HFF-Myc (cell line): ENCODE measurements around the gene HK1.

ENCODE experiments used
- DNase-seq: peaks from one replicate; pipeline ENCODE4 v3.0.0-alpha.2; 2011; ENCODE audit warnings: low read depth; ENCODE audit errors: extremely low read depth
- H3K4me3 ChIP-seq: replicated peaks from 2 replicates; pipeline ENCODE4 v1.5.1; 2011; ENCODE audit warnings: low read depth, mild to moderate bottlenecking, control low read depth, low read length
- TF ChIP-seq, protein P1 (sequence below): IDR thresholded peaks from 2 replicates; pipeline ENCODE4 v1.5.1; 2012; ENCODE audit warnings: mild to moderate bottlenecking, low read depth, low read length, control low read depth; ENCODE audit errors: missing control alignments

Gene HK1

DNA sequence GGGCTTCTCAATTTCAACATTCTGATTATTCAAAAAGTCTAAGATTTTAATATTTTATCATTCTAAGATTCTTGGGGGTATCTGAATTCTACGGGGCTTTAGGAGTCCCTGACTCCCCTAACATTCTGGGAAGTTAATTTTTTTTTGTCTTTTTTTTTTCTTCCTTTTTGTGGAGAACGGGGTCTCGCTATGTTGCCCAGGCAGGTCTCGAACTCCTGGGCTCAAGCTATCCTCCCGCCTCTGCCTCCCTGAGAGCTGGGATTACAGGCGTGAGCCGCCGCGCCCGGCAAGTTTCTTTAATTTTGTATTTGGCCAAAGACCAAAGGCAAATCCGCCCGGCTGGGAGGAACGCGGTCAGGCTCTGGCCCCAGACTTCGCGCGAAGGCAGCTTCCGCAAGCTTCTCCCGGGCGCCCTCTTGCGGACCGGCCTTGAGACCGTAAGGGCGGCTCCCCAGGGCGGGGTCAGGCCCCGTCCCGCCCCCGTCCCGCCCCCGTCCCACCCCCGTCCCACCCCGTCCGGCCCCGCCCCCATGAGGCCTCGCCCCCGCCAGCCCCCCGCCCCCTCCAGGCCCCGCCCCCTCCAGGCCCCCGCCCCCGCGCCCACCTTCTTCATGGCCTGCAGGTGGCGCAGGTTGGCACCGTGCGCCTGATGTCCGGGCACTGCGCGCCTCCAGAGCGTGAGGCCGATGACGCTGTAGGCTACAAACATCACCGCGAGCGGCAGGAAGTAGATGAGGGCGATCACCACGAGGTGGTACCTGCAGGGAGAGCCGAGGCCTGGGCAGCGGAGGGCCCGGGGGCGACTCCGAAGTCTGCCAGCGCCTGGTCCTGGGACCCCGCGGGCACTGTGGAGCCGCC lies 130.3 kb downstream of the HK1 start:
- TF ChIP-seq, protein P1, sequence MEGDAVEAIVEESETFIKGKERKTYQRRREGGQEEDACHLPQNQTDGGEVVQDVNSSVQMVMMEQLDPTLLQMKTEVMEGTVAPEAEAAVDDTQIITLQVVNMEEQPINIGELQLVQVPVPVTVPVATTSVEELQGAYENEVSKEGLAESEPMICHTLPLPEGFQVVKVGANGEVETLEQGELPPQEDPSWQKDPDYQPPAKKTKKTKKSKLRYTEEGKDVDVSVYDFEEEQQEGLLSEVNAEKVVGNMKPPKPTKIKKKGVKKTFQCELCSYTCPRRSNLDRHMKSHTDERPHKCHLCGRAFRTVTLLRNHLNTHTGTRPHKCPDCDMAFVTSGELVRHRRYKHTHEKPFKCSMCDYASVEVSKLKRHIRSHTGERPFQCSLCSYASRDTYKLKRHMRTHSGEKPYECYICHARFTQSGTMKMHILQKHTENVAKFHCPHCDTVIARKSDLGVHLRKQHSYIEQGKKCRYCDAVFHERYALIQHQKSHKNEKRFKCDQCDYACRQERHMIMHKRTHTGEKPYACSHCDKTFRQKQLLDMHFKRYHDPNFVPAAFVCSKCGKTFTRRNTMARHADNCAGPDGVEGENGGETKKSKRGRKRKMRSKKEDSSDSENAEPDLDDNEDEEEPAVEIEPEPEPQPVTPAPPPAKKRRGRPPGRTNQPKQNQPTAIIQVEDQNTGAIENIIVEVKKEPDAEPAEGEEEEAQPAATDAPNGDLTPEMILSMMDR, result peak; percentile 57
- H3K4me3 ChIP-seq, result peak overlapping the region; percentile 21
- DNase-seq, result peak; percentile 81

DNA sequence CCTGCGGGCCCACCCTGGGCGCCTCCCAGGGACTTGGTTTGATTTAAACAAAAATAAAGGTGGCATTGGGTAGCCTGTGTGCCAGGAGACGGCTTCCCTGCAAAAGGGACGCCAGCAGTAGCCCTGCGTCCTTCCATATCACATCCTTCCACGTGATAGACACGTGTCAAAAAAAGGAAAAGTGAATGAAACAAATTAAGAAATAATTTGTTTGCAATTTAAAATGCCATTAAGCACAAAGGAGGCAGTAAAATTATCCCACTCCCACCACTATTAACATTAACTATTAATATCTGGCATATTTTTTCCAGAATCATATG lies 130.8 kb downstream of the HK1 start:
- DNase-seq, result no peak
- TF ChIP-seq, protein P1, result no peak
- peak overlapping the region; percentile 21 for H3K4me3 ChIP-seq

DNA sequence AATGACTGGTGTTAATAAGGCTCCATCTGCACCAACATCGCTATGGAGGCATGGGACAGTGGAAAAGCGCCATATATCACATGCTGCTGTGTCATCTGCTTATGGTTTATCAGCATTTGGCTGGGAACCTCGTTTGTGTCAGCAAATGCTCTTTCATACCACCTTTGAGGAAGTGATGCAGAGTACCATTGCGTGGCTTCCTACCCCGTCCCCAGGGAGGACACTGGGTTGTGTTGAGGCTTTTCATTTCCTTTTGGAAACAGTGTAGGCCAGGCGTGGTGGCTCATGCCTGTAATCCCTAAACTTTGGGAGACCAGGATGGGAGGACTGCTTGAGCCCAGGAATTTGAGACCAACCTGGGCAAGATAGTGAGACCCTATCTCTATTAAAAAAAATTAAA lies 131.7 kb downstream of the HK1 start:
- TF ChIP-seq, protein P1, result no peak
- DNase-seq, result no peak
- H3K4me3 ChIP-seq, result no peak overlapping the region

DNA sequence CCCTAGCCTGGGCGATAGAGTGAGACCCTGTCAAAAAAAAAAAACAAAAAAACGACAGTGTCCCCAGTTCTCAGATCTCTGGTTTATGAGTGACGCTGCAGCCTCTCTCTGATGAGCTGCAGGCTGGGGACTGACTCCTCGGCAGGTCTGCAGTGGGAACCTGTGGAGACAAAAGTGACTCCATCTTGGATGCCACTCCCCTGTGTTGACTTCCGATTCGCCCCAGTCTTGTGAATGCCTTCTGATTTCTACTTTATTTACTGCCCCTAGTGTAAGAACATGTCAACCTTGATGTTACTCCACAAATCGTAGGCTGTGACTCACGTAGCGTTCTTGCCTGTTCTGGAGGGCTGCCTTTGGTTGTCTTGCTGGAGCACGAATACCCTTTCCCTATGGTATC lies 132.2 kb downstream of the HK1 start:
- no peak for DNase-seq
- TF ChIP-seq, protein P1, result no peak
- no peak overlapping the region for H3K4me3 ChIP-seq

DNA sequence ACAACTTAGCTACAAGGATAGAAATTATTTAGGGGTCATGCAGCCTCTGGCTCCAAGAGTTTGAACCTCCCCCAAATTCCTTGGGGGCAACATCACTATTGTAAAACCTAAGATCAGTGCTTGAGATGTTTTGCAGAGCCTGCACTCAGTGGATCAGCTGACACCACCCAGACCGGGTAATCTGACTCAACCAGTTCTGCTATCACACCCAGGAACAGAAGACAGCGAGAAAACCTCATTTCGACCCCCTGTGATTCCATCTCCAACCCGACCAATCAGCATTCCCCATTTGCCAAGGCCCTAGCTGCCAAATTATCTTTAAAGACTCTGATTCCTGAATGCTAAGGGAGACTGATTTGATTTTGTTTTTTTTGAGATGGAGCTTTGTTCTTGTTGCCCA lies 133.2 kb downstream of the HK1 start:
- TF ChIP-seq, protein P1, result no peak
- no peak overlapping the region for H3K4me3 ChIP-seq
- no peak for DNase-seq

DNA sequence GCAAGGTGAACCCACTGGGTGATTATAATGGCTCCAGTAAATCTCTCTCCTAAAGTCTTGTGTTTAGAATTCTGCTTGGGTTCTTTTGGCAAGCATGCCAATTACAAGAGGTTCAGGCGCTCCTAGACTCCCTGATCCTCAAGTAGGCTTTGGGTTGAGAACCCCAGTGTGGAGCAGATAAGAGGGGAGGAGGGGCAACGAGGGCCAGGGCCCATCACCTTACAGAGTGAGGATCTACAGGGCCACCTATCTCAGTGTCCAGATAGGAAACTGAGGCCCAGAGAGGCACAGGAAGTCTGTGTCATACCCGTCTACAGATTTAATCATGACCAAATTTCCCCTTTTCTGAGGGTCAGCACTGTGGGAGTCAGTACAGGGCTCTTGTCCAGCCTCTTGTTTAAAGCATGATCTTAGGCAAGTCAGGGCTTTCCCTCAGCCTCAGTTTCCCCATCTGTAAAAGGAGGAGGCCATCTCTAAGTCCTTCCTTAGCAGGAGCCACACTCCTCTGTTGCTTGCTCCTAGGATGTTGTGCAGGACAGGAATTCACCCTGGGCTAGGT lies 134.0 kb downstream of the HK1 start:
- no peak for DNase-seq
- H3K4me3 ChIP-seq, result no peak overlapping the region
- TF ChIP-seq, protein P1, result no peak
